HepG2 (cell line): ENCODE measurements around the gene CXADR. TPM values are rescaled to one million over a fixed set of nuclear protein-coding genes. Genes with fewer than 3 reads are reported as not detected.
A peak's percentile ranks its signal among the peaks of the same experiment; 100 is the strongest.

ENCODE experiments used
- AHR ChIP-seq: IDR thresholded peaks from 2 replicates; pipeline ENCODE4 v1.6.1; 2018; ENCODE audit warnings: missing genetic modification reagents, missing compliant biosample characterization
- ASH2L ChIP-seq: fragments of 300-600, 200-600 bp; sonication (generic); IDR thresholded peaks from 2 replicates; pipeline ENCODE4 v1.7.0; 2017; ENCODE audit warnings: low read depth, mild to moderate bottlenecking, moderate library complexity, mixed read lengths, low read length; ENCODE audit not compliant: insufficient read length
- EP300 ChIP-seq, 3 experiments: sonication (generic) in 1 of 3; formaldehyde crosslinking in 1 of 3; IDR thresholded peaks; 2 replicates each; pipeline versions ENCODE4 v1.5.1 to v1.6.1; 2011 to 2020; ENCODE audit warnings: low read depth in 2 of 3, low read length in 2 of 3, borderline replicate concordance in 1 of 3, improper control_type of control experiment in 1 of 3, mild to moderate bottlenecking in 1 of 3, missing genetic modification reagents in 1 of 3, moderate library complexity in 1 of 3
- FLYWCH1 ChIP-seq: sonication (generic); formaldehyde crosslinking; IDR thresholded peaks from 2 replicates; pipeline ENCODE4 v1.8.1; 2023; ENCODE audit warnings: mild to moderate bottlenecking, missing genetic modification reagents
- JARID2 ChIP-seq: sonication (generic); formaldehyde crosslinking; IDR thresholded peaks from 2 replicates; pipeline ENCODE4 v1.8.1; 2023; ENCODE audit warnings: missing genetic modification reagents, inconsistent platforms; ENCODE audit not compliant: insufficient replicate concordance
- KMT2A ChIP-seq: sonication (generic); formaldehyde crosslinking; IDR thresholded peaks from 2 replicates; pipeline ENCODE4 v1.4.0; 2020; ENCODE audit warnings: missing genetic modification reagents
- MBNL3 ChIP-seq: fragments of 250-450 bp; sonication (Bioruptor Pico); conservative IDR thresholded peaks from 2 replicates; pipeline ENCODE4 v1.8.0; 2022; ENCODE audit warnings: mild to moderate bottlenecking, inconsistent platforms
- PBX3 ChIP-seq: sonication (generic); formaldehyde crosslinking; IDR thresholded peaks from 2 replicates; pipeline ENCODE4 v1.8.1; 2023; ENCODE audit warnings: missing genetic modification reagents, inconsistent platforms, borderline replicate concordance
- XBP1 ChIP-seq: sonication (generic); formaldehyde crosslinking; IDR thresholded peaks from 2 replicates; pipeline ENCODE4 v1.5.0; 2020; ENCODE audit warnings: missing genetic modification reagents
- ZBTB42 ChIP-seq: sonication (generic); formaldehyde crosslinking; IDR thresholded peaks from 2 replicates; pipeline ENCODE4 v1.5.0; 2020; ENCODE audit warnings: mild to moderate bottlenecking, missing genetic modification reagents
- ZKSCAN5 ChIP-seq: sonication (generic); formaldehyde crosslinking; IDR thresholded peaks from 2 replicates; pipeline ENCODE4 v1.5.1; 2020; ENCODE audit warnings: mild to moderate bottlenecking, missing genetic modification reagents
- ZMYM3 ChIP-seq: sonication (generic); formaldehyde crosslinking; IDR thresholded peaks from 2 replicates; pipeline ENCODE4 v1.5.1; 2020; ENCODE audit warnings: mild to moderate bottlenecking, missing genetic modification reagents
- ZNF160 ChIP-seq: sonication (generic); formaldehyde crosslinking; IDR thresholded peaks from 2 replicates; pipeline ENCODE4 v1.8.0; 2022; ENCODE audit warnings: mild to moderate bottlenecking, inconsistent platforms, missing genetic modification reagents
- ZNF251 ChIP-seq: sonication (generic); formaldehyde crosslinking; IDR thresholded peaks from 2 replicates; pipeline ENCODE4 v1.9.0; 2021; ENCODE audit warnings: mild to moderate bottlenecking, missing genetic modification reagents
- ZNF275 ChIP-seq: sonication (generic); formaldehyde crosslinking; IDR thresholded peaks from 2 replicates; pipeline ENCODE4 v1.8.0; 2022; ENCODE audit warnings: missing genetic modification reagents, mild to moderate bottlenecking, inconsistent platforms, borderline replicate concordance
- ZNF597 ChIP-seq: sonication (generic); formaldehyde crosslinking; IDR thresholded peaks from 2 replicates; pipeline ENCODE4 v1.5.0; 2020; ENCODE audit warnings: missing genetic modification reagents
- ZNF607 ChIP-seq: sonication (generic); formaldehyde crosslinking; IDR thresholded peaks from 2 replicates; pipeline ENCODE4 v1.5.1; 2020; ENCODE audit warnings: missing genetic modification reagents, mild to moderate bottlenecking, borderline replicate concordance
- ZNF709 ChIP-seq: sonication (generic); formaldehyde crosslinking; IDR thresholded peaks from 2 replicates; pipeline ENCODE4 v1.5.0; 2020; ENCODE audit warnings: mild to moderate bottlenecking, missing genetic modification reagents
- ZNF777 ChIP-seq: sonication (generic); formaldehyde crosslinking; IDR thresholded peaks from 2 replicates; pipeline ENCODE4 v1.4.0; 2020; ENCODE audit warnings: missing genetic modification reagents
- polyA plus RNA-seq, 8 experiments: library from polyadenylated mRNA; depleted of rRNA in 3 of 8; stranded (reverse) in 7 of 8; unstranded in 1 of 8; fragments of >200 nt; fragmentation: Illumina TruSeq in 4 of 8; extraction: Trizol in 4 of 8; gene quantifications; 2 replicates each; pipeline versions ENCODE4 v1.2.1 to v1.2.3, GENCODE V29; 2011 to 2016; ENCODE audit warnings: low read depth in 4 of 8, missing spikeins in 1 of 8, mixed read lengths in 1 of 8; ENCODE audit not compliant: insufficient read depth in 1 of 8
- total RNA-seq, 5 experiments: library from RNA; depleted of rRNA; stranded (reverse); fragments of >200 nt; fragmentation: Illumina TruSeq; extraction: Trizol; gene quantifications; 2 replicates each; pipeline ENCODE4 v1.2.3, GENCODE V29; 2016; ENCODE audit warnings: low read depth in 1 of 5
- TF ChIP-seq, protein P1 (sequence below): sonication (generic); formaldehyde crosslinking; IDR thresholded peaks from 2 replicates; pipeline ENCODE4 v1.8.1; 2023; ENCODE audit warnings: missing genetic modification reagents, mild to moderate bottlenecking, borderline replicate concordance
- TF ChIP-seq, protein P2 (sequence below): sonication (generic); formaldehyde crosslinking; IDR thresholded peaks from 2 replicates; pipeline ENCODE4 v1.4.0; 2020; ENCODE audit warnings: low read depth, mild to moderate bottlenecking, missing genetic modification reagents
- TF ChIP-seq, protein P3 (sequence below): IDR thresholded peaks from 2 replicates; pipeline ENCODE4 v1.6.1; 2016; ENCODE audit warnings: low read depth, control low read depth
- TF ChIP-seq, protein P4 (sequence below): sonication (generic); formaldehyde crosslinking; IDR thresholded peaks from 2 replicates; pipeline ENCODE4 v1.8.0; 2022; ENCODE audit warnings: missing genetic modification reagents, low read depth, mild to moderate bottlenecking, borderline replicate concordance

CXADR gene
- total and polyA plus RNA-seq, 2 of the 13 experiments (the other 11 are each of a cell fraction or from before 2014, with no cell fraction given), result 86.8 to 110 TPM

GRCh38 chr21:17472592-17473271 is 40.1 kb upstream of the CXADR start (continued):
- TF ChIP-seq FLYWCH1 (no peak), ZNF607 (CRISPR knock-in tag) (peak; percentile 48; the same call in 1 of the 2 replicates), XBP1 (CRISPR knock-in tag) (no peak), MBNL3 (no peak), JARID2 (CRISPR knock-in tag) (no peak), KMT2A (no peak), ZBTB42 (no peak), ZKSCAN5 (CRISPR knock-in tag) (no peak), ZNF275 (no peak), AHR (CRISPR knock-in tag) (no peak), ZNF777 (peak; percentile 48; the same call in 1 of the 2 replicates), PBX3 (no peak), ZNF160 (CRISPR knock-in tag) (no peak), ZNF597 (CRISPR knock-in tag) (no peak), ZNF251 (no peak), EP300 (IDR thresholded peaks at IDR 0.05; ENCODE audit: low read depth in 2 of 2, low read length in 2 of 2) (peak; percentile 88 to 94), EP300 (CRISPR knock-in tag; IDR thresholded peaks at IDR 0.05; ENCODE audit: borderline replicate concordance) (peak; percentile 82; the same call in 1 of the 2 replicates), ZNF709 (CRISPR knock-in tag) (peak; percentile 28; the same call in 1 of the 2 replicates), ASH2L (peak; percentile 80), ZMYM3 (CRISPR knock-in tag) (peak; percentile 74; the same call in 1 of the 2 replicates)
- TF ChIP-seq, protein P1, sequence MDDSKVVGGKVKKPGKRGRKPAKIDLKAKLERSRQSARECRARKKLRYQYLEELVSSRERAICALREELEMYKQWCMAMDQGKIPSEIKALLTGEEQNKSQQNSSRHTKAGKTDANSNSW, result no peak
- TF ChIP-seq, protein P2, sequence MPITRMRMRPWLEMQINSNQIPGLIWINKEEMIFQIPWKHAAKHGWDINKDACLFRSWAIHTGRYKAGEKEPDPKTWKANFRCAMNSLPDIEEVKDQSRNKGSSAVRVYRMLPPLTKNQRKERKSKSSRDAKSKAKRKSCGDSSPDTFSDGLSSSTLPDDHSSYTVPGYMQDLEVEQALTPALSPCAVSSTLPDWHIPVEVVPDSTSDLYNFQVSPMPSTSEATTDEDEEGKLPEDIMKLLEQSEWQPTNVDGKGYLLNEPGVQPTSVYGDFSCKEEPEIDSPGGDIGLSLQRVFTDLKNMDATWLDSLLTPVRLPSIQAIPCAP (CRISPR knock-in tag), result no peak
- TF ChIP-seq, protein P3, sequence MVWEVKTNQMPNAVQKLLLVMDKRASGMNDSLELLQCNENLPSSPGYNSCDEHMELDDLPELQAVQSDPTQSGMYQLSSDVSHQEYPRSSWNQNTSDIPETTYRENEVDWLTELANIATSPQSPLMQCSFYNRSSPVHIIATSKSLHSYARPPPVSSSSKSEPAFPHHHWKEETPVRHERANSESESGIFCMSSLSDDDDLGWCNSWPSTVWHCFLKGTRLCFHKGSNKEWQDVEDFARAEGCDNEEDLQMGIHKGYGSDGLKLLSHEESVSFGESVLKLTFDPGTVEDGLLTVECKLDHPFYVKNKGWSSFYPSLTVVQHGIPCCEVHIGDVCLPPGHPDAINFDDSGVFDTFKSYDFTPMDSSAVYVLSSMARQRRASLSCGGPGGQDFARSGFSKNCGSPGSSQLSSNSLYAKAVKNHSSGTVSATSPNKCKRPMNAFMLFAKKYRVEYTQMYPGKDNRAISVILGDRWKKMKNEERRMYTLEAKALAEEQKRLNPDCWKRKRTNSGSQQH, result no peak
- TF ChIP-seq, protein P4, sequence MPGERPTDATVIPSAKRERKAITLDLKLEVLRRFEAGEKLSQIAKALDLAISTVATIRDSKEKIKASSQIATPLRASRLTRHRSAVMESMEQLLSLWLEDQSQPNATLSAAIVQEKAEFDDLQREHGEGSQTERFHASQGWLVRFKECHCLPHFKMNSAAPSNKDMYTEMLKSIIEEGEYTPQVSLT (CRISPR knock-in tag), result no peak
